ENCODE measurements around the gene ST6GALNAC3.
"Not testable (repeated sequence)": the region's sequence is repeated elsewhere in the genome, so short reads cannot be mapped to it uniquely, and the experiment has no call there.

ST6GALNAC3 gene

DNA sequence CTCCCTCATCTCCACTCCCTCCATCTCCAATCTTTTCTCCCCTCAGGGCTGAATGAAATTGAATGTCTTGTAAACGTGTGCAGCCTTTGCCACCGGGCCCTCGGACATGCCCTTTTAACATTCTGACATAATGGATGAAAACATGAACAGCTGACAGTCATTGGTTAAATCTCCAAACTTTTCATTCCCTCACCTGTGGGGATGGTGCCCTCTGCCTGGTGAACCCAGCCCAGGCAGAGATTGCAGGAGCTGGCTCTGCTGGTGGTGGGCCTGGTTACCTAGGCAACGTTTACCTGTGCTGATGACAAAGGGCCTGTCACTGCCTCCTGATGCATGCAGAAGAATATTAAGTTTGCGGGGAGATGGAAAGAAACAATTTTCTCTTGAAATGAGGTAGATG lies 21.3 kb downstream of the ST6GALNAC3 start:
- Histone ChIP-seq H3K36me3 (no peaks in the 10 kb centered on the region), H3K4me3 (ENCODE audit: low read depth in 1 of 2, low read length in 1 of 2) (no peak overlapping the region), H3K4me1 (ENCODE audit: control insufficient read depth in 1 of 2, insufficient read depth in 1 of 2, low read depth in 1 of 2, low read length in 1 of 2) (peaks cover 0 to under 1% of the 10 kb centered on the region in 2 experiments), H3K27ac (no peak overlapping the region), H3K27me3 (no peaks in the 10 kb centered on the region), H3K9me3 (no peaks in the 10 kb centered on the region)
- no peak for TF ChIP-seq CTCF (IDR thresholded peaks at IDR 0.05)

GRCh38 chr1:76097064-76097463 lies 22.5 kb downstream of the ST6GALNAC3 start:
- not testable (repeated sequence) for H3K27me3 ChIP-seq; H3K4me3 ChIP-seq (ENCODE audit: low read depth in 1 of 2, low read length in 1 of 2); H3K9me3 ChIP-seq; H3K27ac ChIP-seq; H3K36me3 ChIP-seq
- peaks cover 10% of the 10 kb centered on the region in 2 experiments for H3K4me1 ChIP-seq (ENCODE audit: control insufficient read depth in 1 of 2, insufficient read depth in 1 of 2, low read depth in 1 of 2, low read length in 1 of 2)

DNA sequence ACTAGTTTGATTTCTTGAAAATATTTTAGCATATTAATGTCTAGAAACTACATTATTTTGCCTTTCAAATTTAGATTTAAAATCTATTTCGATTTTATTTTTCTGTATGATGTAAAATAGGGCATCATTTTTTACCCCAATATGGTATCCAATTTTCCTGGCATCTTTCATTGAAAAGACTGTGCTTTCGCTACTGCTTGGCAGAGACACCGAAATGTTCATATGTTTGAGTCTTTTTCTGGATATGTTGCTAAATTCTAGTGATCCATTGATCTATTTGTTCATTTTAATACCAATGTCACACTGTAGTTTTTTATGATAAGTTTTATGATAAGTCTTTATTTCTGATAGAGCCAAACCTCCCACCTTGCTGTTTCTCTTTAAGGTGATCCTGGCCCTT lies 24.3 kb downstream of the ST6GALNAC3 start:
- Histone ChIP-seq H3K4me3 (ENCODE audit: low read depth in 1 of 2, low read length in 1 of 2) (no peak overlapping the region), H3K9me3 (no peaks in the 10 kb centered on the region), H3K4me1 (ENCODE audit: control insufficient read depth in 1 of 2, insufficient read depth in 1 of 2, low read depth in 1 of 2, low read length in 1 of 2) (peaks cover 10% of the 10 kb centered on the region in 2 experiments), H3K27me3 (no peaks in the 10 kb centered on the region), H3K27ac (no peak overlapping the region), H3K36me3 (no peaks in the 10 kb centered on the region)
- no peak for TF ChIP-seq CTCF (IDR thresholded peaks at IDR 0.05)

DNA sequence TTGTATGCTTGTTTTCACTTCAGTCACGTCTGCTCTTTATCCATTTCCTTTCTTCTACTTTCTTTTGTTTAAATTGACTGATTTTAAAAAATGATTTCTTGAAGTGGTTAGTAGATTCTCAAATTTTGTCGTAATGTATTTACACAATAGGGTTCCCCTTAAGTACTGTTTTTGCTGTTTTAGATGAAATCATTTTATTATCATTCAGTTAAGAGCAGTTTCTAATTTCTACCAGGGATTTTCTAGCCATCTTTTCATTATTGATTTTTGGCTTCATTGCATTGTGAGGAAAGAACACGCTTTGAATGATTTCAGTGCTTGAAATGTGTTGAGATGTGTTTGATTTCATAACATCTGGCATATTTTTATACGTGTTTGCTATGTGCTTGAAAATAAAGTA lies 27.0 kb downstream of the ST6GALNAC3 start:
- no peaks in the 10 kb centered on the region for H3K9me3 ChIP-seq
- H3K4me3 ChIP-seq (ENCODE audit: low read depth in 1 of 2, low read length in 1 of 2) = no peak overlapping the region
- no peak for TF ChIP-seq CTCF (IDR thresholded peaks at IDR 0.05)
- no peaks in the 10 kb centered on the region for H3K36me3 ChIP-seq
- H3K4me1 ChIP-seq (ENCODE audit: control insufficient read depth in 1 of 2, insufficient read depth in 1 of 2, low read depth in 1 of 2, low read length in 1 of 2) = peaks cover 29 to 35% of the 10 kb centered on the region in 2 experiments
- peak overlapping the region; percentile 30 for H3K27ac ChIP-seq
- no peaks in the 10 kb centered on the region for H3K27me3 ChIP-seq

DNA sequence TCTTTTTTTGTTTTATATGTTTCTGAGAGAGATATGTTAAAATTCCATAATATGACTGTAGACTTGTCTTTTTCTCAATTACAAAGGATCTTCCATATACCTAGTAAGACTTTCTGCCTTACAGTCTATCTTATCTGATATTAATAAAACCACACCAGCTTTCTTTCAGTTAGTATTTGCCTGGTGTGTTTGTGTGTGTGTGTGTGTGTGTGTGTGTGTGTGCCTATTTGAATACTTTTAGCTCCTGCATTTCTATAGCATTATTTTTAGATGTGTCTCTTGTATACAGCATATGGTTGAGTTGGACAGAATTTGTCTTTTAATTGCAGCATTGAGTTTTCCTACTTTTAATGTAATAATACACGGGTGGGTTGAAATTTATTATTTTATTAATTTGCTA lies 27.5 kb downstream of the ST6GALNAC3 start:
- Histone ChIP-seq H3K27ac (no peak overlapping the region), H3K27me3 (no peaks in the 10 kb centered on the region), H3K4me3 (ENCODE audit: low read depth in 1 of 2, low read length in 1 of 2) (no peak overlapping the region), H3K4me1 (ENCODE audit: control insufficient read depth in 1 of 2, insufficient read depth in 1 of 2, low read depth in 1 of 2, low read length in 1 of 2) (peaks cover 33 to 40% of the 10 kb centered on the region in 2 experiments), H3K36me3 (no peaks in the 10 kb centered on the region), H3K9me3 (no peaks in the 10 kb centered on the region)
- no peak for TF ChIP-seq CTCF (IDR thresholded peaks at IDR 0.05)

- H3K4me1 ChIP-seq (ENCODE audit: control insufficient read depth in 1 of 2, insufficient read depth in 1 of 2, low read depth in 1 of 2, low read length in 1 of 2) = peaks cover 33 to 41% of the 10 kb centered on the region in 2 experiments
- no peak for TF ChIP-seq CTCF (IDR thresholded peaks at IDR 0.05)
- no peaks in the 10 kb centered on the region for H3K9me3 ChIP-seq
- H3K36me3 ChIP-seq = no peaks in the 10 kb centered on the region
- H3K27ac ChIP-seq = no peak overlapping the region
- no peak overlapping the region for H3K4me3 ChIP-seq (ENCODE audit: low read depth in 1 of 2, low read length in 1 of 2)
- no peaks in the 10 kb centered on the region for H3K27me3 ChIP-seq
Measured at GRCh38 chr1:76103034-76103433, 28.5 kb downstream of the ST6GALNAC3 start.
